ENCODE data around the gene HES2.
A peak's percentile ranks its signal among the peaks of the same experiment; 100 is the strongest.
"Not testable (repeated sequence)": the region's sequence is repeated elsewhere in the genome, so short reads cannot be mapped to it uniquely, and the experiment has no call there.

The HES2 gene

GRCh38 chr1:6435129-6435528, 15.4 kb upstream of the HES2 start:
- DNase-seq: no peak

GRCh38 chr1:6434186-6434585, 14.5 kb upstream of the HES2 start:
- DNase-seq: no peak

GRCh38 chr1:6431645-6432579, 12.2 kb upstream of the HES2 start:
- DNase-seq: not testable (repeated sequence)

GRCh38 chr1:6429660-6430411, 10.1 kb upstream of the HES2 start:
- not testable (repeated sequence) for DNase-seq

- not testable (repeated sequence) for DNase-seq
Observed at GRCh38 chr1:6428453-6428852, 8.7 kb upstream of the HES2 start.

GRCh38 chr1:6427441-6428390, 8.0 kb upstream of the HES2 start:
- DNase-seq: no peak

GRCh38 chr1:6426972-6427350, 7.2 kb upstream of the HES2 start:
- no peak for DNase-seq

GRCh38 chr1:6426277-6426971, 6.7 kb upstream of the HES2 start:
- no peak for DNase-seq

- DNase-seq: no peak
Observed at GRCh38 chr1:6425658-6426057, 5.9 kb upstream of the HES2 start.

- DNase-seq: no peak
Observed at GRCh38 chr1:6424619-6425593, 5.2 kb upstream of the HES2 start, which contains the start of gene ESPN. ESPN (plus strand) TSS chr1:6424776; CDS start chr1:6424956, 180 bp downstream.

- DNase-seq: no peak
Observed at GRCh38 chr1:6424000-6424565, 4.4 kb upstream of the HES2 start.

- DNase-seq: peak; percentile 78 to 80
Observed at GRCh38 chr1:6423321-6423999, 3.7 kb upstream of the HES2 start.

GRCh38 chr1:6421266-6421665, 1.5 kb upstream of the HES2 start:
- no peak for DNase-seq

- peak in 1 of 2 donors; percentile 22 for DNase-seq
Observed at GRCh38 chr1:6420454-6421042, 829 bp upstream of the HES2 start.

GRCh38 chr1:6419397-6419803, 319 bp downstream of the HES2 start:
- DNase-seq: peak in 1 of 2 donors; percentile 28

GRCh38 chr1:6418668-6419396, 887 bp downstream of the HES2 start:
- DNase-seq: no peak

- DNase-seq: no peak
Observed at GRCh38 chr1:6417961-6418667, 1.6 kb downstream of the HES2 start.

GRCh38 chr1:6416906-6417305, 2.8 kb downstream of the HES2 start:
- no peak for DNase-seq

All from stimulated activated CD4-positive, alpha-beta T cell treated with anti-CD3 and anti-CD28 coated beads, Interleukin-2, amount 100 ng/mL, for 24 hours (primary cell).